HEK293T (cell line): ENCODE data around the gene TTC16.

Source experiments
- CTCF ChIA-PET: fragments of 350-600 bp; formaldehyde crosslinking; extraction: SDS; loops from one replicate; lab custom pipeline; 2021; ENCODE audit warnings: antibody characterized with exemption, inconsistent platforms; lab: Yijun Ruan, JAX
- POLR2A ChIA-PET: fragments of 350-600 bp; formaldehyde crosslinking; extraction: SDS; loops from one replicate; lab custom pipeline; 2020; ENCODE audit warnings: antibody characterized with exemption, inconsistent platforms; lab: Yijun Ruan, JAX
- DNase-seq: peaks from one replicate; pipeline ENCODE4 v3.0.0; 2012; ENCODE audit warnings: mixed read lengths; ENCODE audit errors: extremely low spot score
- ARNT ChIP-seq: fragments of 450-650 bp; IDR thresholded peaks from 2 replicates; pipeline ENCODE4 v1.6.1; 2017; ENCODE audit warnings: mild to moderate bottlenecking
- BHLHE40 ChIP-seq: fragments of 450-650 bp; IDR thresholded peaks from 2 replicates; pipeline ENCODE4 v1.6.1; 2016; ENCODE audit warnings: mild to moderate bottlenecking, moderate library complexity, borderline replicate concordance
- CTBP1 ChIP-seq: fragments of 450-650 bp; IDR thresholded peaks from 2 replicates; pipeline ENCODE4 v1.6.1; 2016; ENCODE audit warnings: borderline replicate concordance
- ELF4 ChIP-seq: fragments of 450-650 bp; IDR thresholded peaks from 2 replicates; pipeline ENCODE4 v1.6.1; 2017; ENCODE audit warnings: antibody characterized with exemption
- FOXA1 ChIP-seq: fragments of 450-650 bp; IDR thresholded peaks from 2 replicates; pipeline ENCODE4 v1.6.1; 2016; ENCODE audit warnings: mild to moderate bottlenecking
- FOXK2 ChIP-seq: fragments of 450-650 bp; IDR thresholded peaks from 2 replicates; pipeline ENCODE4 v1.6.1; 2016; ENCODE audit warnings: mild to moderate bottlenecking
- FOXM1 ChIP-seq: fragments of 450-650 bp; IDR thresholded peaks from 2 replicates; pipeline ENCODE4 v1.6.1; 2017; ENCODE audit warnings: mild to moderate bottlenecking, borderline replicate concordance
- HDGF ChIP-seq: fragments of 450-650 bp; IDR thresholded peaks from 2 replicates; pipeline ENCODE4 v1.6.1; 2017; ENCODE audit warnings: antibody characterized with exemption, borderline replicate concordance
- L3MBTL2 ChIP-seq: fragments of 450-650 bp; conservative IDR thresholded peaks from 2 replicates; pipeline ENCODE4 v1.6.1; 2016; ENCODE audit warnings: mild to moderate bottlenecking
- LEF1 ChIP-seq: fragments of 450-650 bp; IDR thresholded peaks from 2 replicates; pipeline ENCODE4 v1.6.1; 2017; ENCODE audit warnings: mild to moderate bottlenecking, borderline replicate concordance
- NFRKB ChIP-seq: fragments of 450-650 bp; IDR thresholded peaks from 2 replicates; pipeline ENCODE4 v1.6.1; 2016; ENCODE audit warnings: mild to moderate bottlenecking, moderate library complexity
- PKNOX1 ChIP-seq: fragments of 450-650 bp; IDR thresholded peaks from 2 replicates; pipeline ENCODE4 v1.6.1; 2016
- SP1 ChIP-seq: fragments of 450-650 bp; IDR thresholded peaks from 2 replicates; pipeline ENCODE4 v1.6.1; 2017
- SUZ12 ChIP-seq: fragments of 450-650 bp; IDR thresholded peaks from 2 replicates; pipeline ENCODE4 v1.6.1; 2016; ENCODE audit warnings: mild to moderate bottlenecking
- TARDBP ChIP-seq: fragments of 450-650 bp; IDR thresholded peaks from 2 replicates; pipeline ENCODE4 v1.6.1; 2016
- ZNF384 ChIP-seq: fragments of 450-650 bp; IDR thresholded peaks from 2 replicates; pipeline ENCODE4 v1.6.1; 2016

Gene TTC16

GRCh38 chr9:127769929-127770582 lies 54.2 kb downstream of the TTC16 start:
- no peak for DNase-seq
- ChIA-PET CTCF (interaction anchor here (0.6 kb wide), 1 partner anchor 676 kb away, joined by 3 read pairs; no protein-coding TSS in a partner anchor), POLR2A (interaction anchor here (0.8 kb wide), 1 partner anchor 16 kb away, joined by 4 read pairs; the partner anchor contains the start of gene CDK9)
- TF ChIP-seq ZNF384 (no peak), SP1 (no peak)

GRCh38 chr9:127770583-127770904 lies 54.7 kb downstream of the TTC16 start:
- POLR2A ChIA-PET: interaction anchor here (1.0 to 1.2 kb wide), 2 partner anchors 15 to 36 kb away, joined by 9 read pairs; partner anchors contain the start of genes CDK9 and TOR2A
- TF ChIP-seq L3MBTL2: no peak
- DNase-seq: no peak
- CTCF ChIA-PET: interaction anchor here (0.6 to 1.3 kb wide), 5 partner anchors 12 to 266 kb away, joined by 3 to 10 read pairs (median 3); partner anchors contain the start of genes CDK9 and TOR2A

- ChIA-PET CTCF (interaction anchor here (0.6 to 1.3 kb wide), 5 partner anchors 12 to 266 kb away, joined by 3 to 10 read pairs (median 3); partner anchors contain the start of genes CDK9 and TOR2A), POLR2A (interaction anchor here (1.0 to 1.2 kb wide), 2 partner anchors 14 to 36 kb away, joined by 9 read pairs; partner anchors contain the start of genes CDK9 and TOR2A)
- peak; percentile 99 for DNase-seq
- TF ChIP-seq FOXK2 (no peak), ELF4 (no peak), PKNOX1 (peak; percentile 98), FOXM1 (no peak), ZNF384 (no peak)
Observed at GRCh38 chr9:127770905-127771569, 55.2 kb downstream of the TTC16 start.

GRCh38 chr9:127771570-127772189 lies 55.8 kb downstream of the TTC16 start:
- ChIA-PET CTCF (interaction anchor here (1.0 to 1.3 kb wide), 4 partner anchors 11 to 150 kb away, joined by 3 to 10 read pairs (median 5); partner anchors contain the start of genes CDK9 and TOR2A), POLR2A (interaction anchor here (1.0 to 1.2 kb wide), 2 partner anchors 14 to 37 kb away, joined by 9 read pairs; partner anchors contain the start of genes CDK9 and TOR2A)
- TF ChIP-seq SP1: no peak
- no peak for TF ChIP-seq NFRKB
- no peak for TF ChIP-seq ELF4
- no peak for TF ChIP-seq ARNT
- TF ChIP-seq CTBP1: no peak
- no peak for TF ChIP-seq HDGF
- TF ChIP-seq PKNOX1: no peak
- TF ChIP-seq BHLHE40: no peak
- TF ChIP-seq LEF1: no peak
- no peak for TF ChIP-seq FOXK2
- TF ChIP-seq L3MBTL2: no peak
- TF ChIP-seq FOXA1: no peak
- TF ChIP-seq TARDBP: no peak
- TF ChIP-seq ZNF384: no peak
- no peak for TF ChIP-seq SUZ12
- TF ChIP-seq FOXM1: no peak
- no peak for DNase-seq

GRCh38 chr9:127772603-127773002 lies 56.7 kb downstream of the TTC16 start:
- DNase-seq: no peak
- ChIA-PET CTCF (no interaction called here), POLR2A (no interaction called here)
- no peak for TF ChIP-seq NFRKB

GRCh38 chr9:127773272-127773671 lies 57.4 kb downstream of the TTC16 start:
- DNase-seq: no peak
- POLR2A ChIA-PET: no interaction called here
- TF ChIP-seq HDGF: no peak
- TF ChIP-seq FOXA1: no peak
- TF ChIP-seq ELF4: no peak
- CTCF ChIA-PET: no interaction called here

GRCh38 chr9:127773981-127774380 lies 58.1 kb downstream of the TTC16 start:
- CTCF ChIA-PET: no interaction called here

More at GRCh38 chr9:127773981-127774380, 58.1 kb downstream of the TTC16 start:
- TF ChIP-seq FOXA1: no peak
- no peak for DNase-seq
- POLR2A ChIA-PET: interaction anchor here (0.9 kb wide), 1 partner anchor 13 kb away, joined by 3 read pairs; no protein-coding TSS in a partner anchor
